Body of pancreas (tissue), 4 donors: Measurements from ENCODE around the gene NHP2.

Experiments used
- POLR2A ChIP-seq, 3 donors: fragments of 450-650 bp; IDR thresholded peaks; one replicate each; pipeline ENCODE4 v1.6.1; 2016; ENCODE audit warnings: antibody characterized with exemption in 3 of 3, mild to moderate bottlenecking in 2 of 3
- TF ChIP-seq, protein P1 (sequence below), 7 experiments: fragments of 450-650 bp in 4 of 7; fragments of 200-600 bp in 3 of 7; sonication (generic) in 3 of 7; IDR thresholded peaks; one replicate each; pipeline ENCODE4 v1.5.1; 2016 to 2019; ENCODE audit warnings: antibody characterized with exemption in 7 of 7

GRCh38 chr5:178115814-178116142 is 37.9 kb downstream of the NHP2 start:
- TF ChIP-seq, protein P1, sequence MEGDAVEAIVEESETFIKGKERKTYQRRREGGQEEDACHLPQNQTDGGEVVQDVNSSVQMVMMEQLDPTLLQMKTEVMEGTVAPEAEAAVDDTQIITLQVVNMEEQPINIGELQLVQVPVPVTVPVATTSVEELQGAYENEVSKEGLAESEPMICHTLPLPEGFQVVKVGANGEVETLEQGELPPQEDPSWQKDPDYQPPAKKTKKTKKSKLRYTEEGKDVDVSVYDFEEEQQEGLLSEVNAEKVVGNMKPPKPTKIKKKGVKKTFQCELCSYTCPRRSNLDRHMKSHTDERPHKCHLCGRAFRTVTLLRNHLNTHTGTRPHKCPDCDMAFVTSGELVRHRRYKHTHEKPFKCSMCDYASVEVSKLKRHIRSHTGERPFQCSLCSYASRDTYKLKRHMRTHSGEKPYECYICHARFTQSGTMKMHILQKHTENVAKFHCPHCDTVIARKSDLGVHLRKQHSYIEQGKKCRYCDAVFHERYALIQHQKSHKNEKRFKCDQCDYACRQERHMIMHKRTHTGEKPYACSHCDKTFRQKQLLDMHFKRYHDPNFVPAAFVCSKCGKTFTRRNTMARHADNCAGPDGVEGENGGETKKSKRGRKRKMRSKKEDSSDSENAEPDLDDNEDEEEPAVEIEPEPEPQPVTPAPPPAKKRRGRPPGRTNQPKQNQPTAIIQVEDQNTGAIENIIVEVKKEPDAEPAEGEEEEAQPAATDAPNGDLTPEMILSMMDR (IDR thresholded peaks at IDR 0.05), result no peak
- no peak for TF ChIP-seq POLR2A (IDR thresholded peaks at IDR 0.05)
